ENCODE data around the gene HMG20A. TPM values are rescaled to one million over a fixed set of nuclear protein-coding genes. Genes with fewer than 3 reads are reported as not detected.

HMG20A gene
- total and polyA plus RNA-seq, 2 of the 13 experiments (the other 11 are each of a cell fraction or from before 2014, with no cell fraction given), result 28.0 to 35.2 TPM

DNA sequence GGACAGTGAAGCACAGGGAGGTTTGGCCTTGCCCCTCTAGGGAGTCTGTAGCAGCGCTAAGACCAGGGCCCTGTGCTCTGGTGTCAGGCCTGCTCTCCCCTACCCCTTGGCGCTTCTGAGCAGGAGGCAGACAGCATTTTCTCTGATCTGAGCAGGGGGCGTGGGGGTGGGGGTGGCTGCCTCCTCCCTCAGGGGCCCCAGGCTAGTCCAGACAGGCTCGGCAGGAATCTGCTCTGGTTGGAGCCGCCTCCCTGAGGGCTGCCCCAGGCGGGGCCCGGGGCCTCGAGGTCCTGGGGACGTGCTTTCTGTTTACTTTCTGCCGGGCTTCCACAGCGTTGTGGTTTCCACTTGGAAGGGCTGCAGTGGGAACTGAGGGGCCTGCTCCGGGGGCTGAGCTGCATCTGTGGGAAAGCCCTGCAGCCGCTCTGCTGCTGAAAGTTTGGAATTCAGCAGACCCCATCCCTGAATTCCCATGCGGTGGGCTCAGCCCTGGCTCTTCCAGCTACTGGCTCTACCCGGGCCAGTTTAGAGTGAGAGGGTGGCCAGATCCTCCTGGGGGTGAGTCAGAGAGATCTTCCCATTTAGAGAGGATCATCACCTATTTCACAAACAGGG, 106.6 kb downstream of the HMG20A start (continued):
- TF ChIP-seq YY1 (IDR thresholded peaks at IDR 0.05; ENCODE audit: insufficient read depth, insufficient replicate concordance, low read depth, low read length) (no peak), ZC3H4 (CRISPR knock-in tag; IDR thresholded peaks at IDR 0.05; ENCODE audit: borderline replicate concordance) (no peak), RARA (CRISPR knock-in tag; IDR thresholded peaks at IDR 0.05) (peak; percentile 36; the same call in 1 of the 2 replicates), IKZF4 (CRISPR knock-in tag; IDR thresholded peaks at IDR 0.05; ENCODE audit: borderline replicate concordance, low read depth, not compliant biosample characterization) (no peak), TAF15 (IDR thresholded peaks at IDR 0.05; ENCODE audit: low read depth, low read length, poor library complexity, severe bottlenecking) (no peak), ZNF274 (CRISPR knock-in tag; IDR thresholded peaks at IDR 0.05) (no peak), ZFX (CRISPR knock-in tag; IDR thresholded peaks at IDR 0.05; ENCODE audit: low read depth) (peak; percentile 77), TOE1 (CRISPR knock-in tag; IDR thresholded peaks at IDR 0.05) (no peak; the same call in 1 of the 2 replicates), ZNF749 (CRISPR knock-in tag; IDR thresholded peaks at IDR 0.05; ENCODE audit: borderline replicate concordance) (no peak), RBM39 (IDR thresholded peaks at IDR 0.05; ENCODE audit: low read depth, low read length, poor library complexity, severe bottlenecking) (no peak), ISL2 (CRISPR knock-in tag; IDR thresholded peaks at IDR 0.05) (peak; percentile 60), FOXO1 (CRISPR knock-in tag; IDR thresholded peaks at IDR 0.05) (0 out of 2 replicates have a peak, but pooled peaks have one; percentile 34), ZNF382 (CRISPR knock-in tag; IDR thresholded peaks at IDR 0.05; ENCODE audit: borderline replicate concordance) (no peak), ZNF230 (CRISPR knock-in tag; IDR thresholded peaks at IDR 0.05) (no peak), FOXK1 (CRISPR knock-in tag; IDR thresholded peaks at IDR 0.05; ENCODE audit: borderline replicate concordance, low read depth) (peak; percentile 36; the same call in 1 of the 2 replicates), ZFP41 (CRISPR knock-in tag; IDR thresholded peaks at IDR 0.05; ENCODE audit: borderline replicate concordance) (no peak), CHCHD3 (CRISPR knock-in tag; IDR thresholded peaks at IDR 0.05) (no peak), KAT7 (CRISPR knock-in tag; IDR thresholded peaks at IDR 0.05; ENCODE audit: borderline replicate concordance) (no peak), ZBTB7A (CRISPR knock-in tag; IDR thresholded peaks at IDR 0.05) (0 out of 2 replicates have a peak, but pooled peaks have one; percentile 39), FOXA3 (CRISPR knock-in tag; IDR thresholded peaks at IDR 0.05) (peak; percentile 67; the same call in 1 of the 2 replicates)
- TF ChIP-seq, protein P1, sequence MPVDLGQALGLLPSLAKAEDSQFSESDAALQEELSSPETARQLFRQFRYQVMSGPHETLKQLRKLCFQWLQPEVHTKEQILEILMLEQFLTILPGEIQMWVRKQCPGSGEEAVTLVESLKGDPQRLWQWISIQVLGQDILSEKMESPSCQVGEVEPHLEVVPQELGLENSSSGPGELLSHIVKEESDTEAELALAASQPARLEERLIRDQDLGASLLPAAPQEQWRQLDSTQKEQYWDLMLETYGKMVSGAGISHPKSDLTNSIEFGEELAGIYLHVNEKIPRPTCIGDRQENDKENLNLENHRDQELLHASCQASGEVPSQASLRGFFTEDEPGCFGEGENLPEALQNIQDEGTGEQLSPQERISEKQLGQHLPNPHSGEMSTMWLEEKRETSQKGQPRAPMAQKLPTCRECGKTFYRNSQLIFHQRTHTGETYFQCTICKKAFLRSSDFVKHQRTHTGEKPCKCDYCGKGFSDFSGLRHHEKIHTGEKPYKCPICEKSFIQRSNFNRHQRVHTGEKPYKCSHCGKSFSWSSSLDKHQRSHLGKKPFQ (CRISPR knock-in tag; IDR thresholded peaks at IDR 0.05; ENCODE audit: insufficient replicate concordance), result peak; percentile 32
- TF ChIP-seq, protein P2, sequence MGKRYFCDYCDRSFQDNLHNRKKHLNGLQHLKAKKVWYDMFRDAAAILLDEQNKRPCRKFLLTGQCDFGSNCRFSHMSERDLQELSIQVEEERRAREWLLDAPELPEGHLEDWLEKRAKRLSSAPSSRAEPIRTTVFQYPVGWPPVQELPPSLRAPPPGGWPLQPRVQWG (CRISPR knock-in tag; IDR thresholded peaks at IDR 0.05; ENCODE audit: borderline replicate concordance, low read depth), result no peak
- TF ChIP-seq, protein P3, sequence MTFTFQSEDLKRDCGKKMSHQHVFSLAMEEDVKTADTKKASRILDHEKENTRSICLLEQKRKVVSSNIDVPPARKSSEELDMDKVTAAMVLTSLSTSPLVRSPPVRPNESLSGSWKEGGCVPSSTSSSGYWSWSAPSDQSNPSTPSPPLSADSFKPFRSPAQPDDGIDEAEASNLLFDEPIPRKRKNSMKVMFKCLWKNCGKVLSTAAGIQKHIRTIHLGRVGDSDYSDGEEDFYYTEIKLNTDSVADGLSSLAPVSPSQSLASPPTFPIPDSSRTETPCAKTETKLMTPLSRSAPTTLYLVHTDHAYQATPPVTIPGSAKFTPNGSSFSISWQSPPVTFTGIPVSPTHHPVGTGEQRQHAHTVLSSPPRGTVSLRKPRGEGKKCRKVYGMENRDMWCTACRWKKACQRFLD (CRISPR knock-in tag; IDR thresholded peaks at IDR 0.05; ENCODE audit: borderline replicate concordance), result no peak

All from HepG2 (cell line).